ENCODE data around the gene FLAD1.

DNA sequence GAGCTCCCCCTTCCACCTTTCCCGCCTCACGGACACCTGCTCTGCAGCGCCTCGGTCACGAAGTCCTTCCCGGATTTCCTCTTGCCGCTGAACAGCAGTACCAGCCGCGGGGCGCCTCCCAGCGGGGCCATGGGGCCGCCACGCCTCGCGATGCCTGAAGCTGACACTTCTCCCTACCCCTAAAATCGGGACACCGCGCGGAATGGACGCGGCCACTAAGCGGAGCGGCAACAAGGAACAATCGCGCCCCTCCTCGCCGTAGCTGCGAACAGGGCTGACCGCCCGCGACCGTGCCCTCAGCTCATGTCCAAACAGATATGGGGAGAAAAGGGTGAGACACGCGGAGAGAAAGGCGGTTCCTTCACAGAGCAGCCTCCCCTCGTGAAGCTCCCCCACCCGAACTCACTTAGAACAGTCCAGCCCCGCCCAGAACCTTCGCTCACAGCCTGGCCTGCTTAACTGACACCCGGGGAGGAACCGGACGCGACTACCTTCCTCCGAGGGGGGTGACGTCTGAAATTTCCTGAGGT, 46.5 kb upstream of the FLAD1 start, which contains the start of gene PMVK:
- TF ChIP-seq, protein P1, sequence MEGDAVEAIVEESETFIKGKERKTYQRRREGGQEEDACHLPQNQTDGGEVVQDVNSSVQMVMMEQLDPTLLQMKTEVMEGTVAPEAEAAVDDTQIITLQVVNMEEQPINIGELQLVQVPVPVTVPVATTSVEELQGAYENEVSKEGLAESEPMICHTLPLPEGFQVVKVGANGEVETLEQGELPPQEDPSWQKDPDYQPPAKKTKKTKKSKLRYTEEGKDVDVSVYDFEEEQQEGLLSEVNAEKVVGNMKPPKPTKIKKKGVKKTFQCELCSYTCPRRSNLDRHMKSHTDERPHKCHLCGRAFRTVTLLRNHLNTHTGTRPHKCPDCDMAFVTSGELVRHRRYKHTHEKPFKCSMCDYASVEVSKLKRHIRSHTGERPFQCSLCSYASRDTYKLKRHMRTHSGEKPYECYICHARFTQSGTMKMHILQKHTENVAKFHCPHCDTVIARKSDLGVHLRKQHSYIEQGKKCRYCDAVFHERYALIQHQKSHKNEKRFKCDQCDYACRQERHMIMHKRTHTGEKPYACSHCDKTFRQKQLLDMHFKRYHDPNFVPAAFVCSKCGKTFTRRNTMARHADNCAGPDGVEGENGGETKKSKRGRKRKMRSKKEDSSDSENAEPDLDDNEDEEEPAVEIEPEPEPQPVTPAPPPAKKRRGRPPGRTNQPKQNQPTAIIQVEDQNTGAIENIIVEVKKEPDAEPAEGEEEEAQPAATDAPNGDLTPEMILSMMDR (IDR thresholded peaks at IDR 0.05): peak in 10 of 12 donors; percentile 17 to 55 (median 37)
- peak in 1 of 2 donors; percentile 46 for TF ChIP-seq POLR2A (IDR thresholded peaks at IDR 0.05)

Measured in heart left ventricle (tissue), 13 donors.